Activated T-helper 17 cell treated with anti-CD3 and anti-CD28 coated beads, Interleukin-2, amount 50 U/mL, for 72 hours (primary cell): ENCODE measurements around the gene MLPH. TPM values are rescaled to one million over a fixed set of nuclear protein-coding genes. Genes with fewer than 3 reads are reported as not detected.
A peak's percentile ranks its signal among the peaks of the same experiment; 100 is the strongest.

Source experiments
- ATAC-seq: fragments of 150-1000 bp; cut with Tn5 transposase; replicated peaks from 2 replicates; pipeline ENCODE4 v1.10.0; 2021; ENCODE audit warnings: mild to moderate bottlenecking, moderate library complexity
- H3K27ac Mint-ChIP-seq: one replicate; pipeline ENCODE4 v1.8.0; 2022; ENCODE audit warnings: mixed read lengths
- H3K27me3 Mint-ChIP-seq: one replicate; pipeline ENCODE4 v1.8.0; 2022; ENCODE audit warnings: mixed read lengths
- H3K36me3 Mint-ChIP-seq: one replicate; pipeline ENCODE4 v1.8.0; 2022; ENCODE audit warnings: low read depth, mild to moderate bottlenecking, mixed read lengths
- H3K4me1 Mint-ChIP-seq: one replicate; pipeline ENCODE4 v1.8.0; 2022; ENCODE audit warnings: mixed read lengths
- H3K4me3 Mint-ChIP-seq: one replicate; pipeline ENCODE4 v1.8.0; 2022; ENCODE audit warnings: mild to moderate bottlenecking, mixed read lengths
- H3K9me3 Mint-ChIP-seq: one replicate; pipeline ENCODE4 v1.8.0; 2022; ENCODE audit warnings: mixed read lengths
- total RNA-seq, 2 donors: library from RNA; stranded (reverse); gene quantifications; one replicate each; pipeline ENCODE4 v1.2.3, GENCODE V29; 2022

MLPH gene
- total RNA-seq, 2 donors from 2014 or later, result not detected

- no peak for ATAC-seq
- no peak overlapping the region for H3K27ac Mint-ChIP-seq
- H3K4me3 Mint-ChIP-seq, result no peak overlapping the region
- no peaks in the 10 kb centered on the region for H3K36me3 Mint-ChIP-seq
- H3K9me3 Mint-ChIP-seq, result no peaks in the 10 kb centered on the region
- H3K4me1 Mint-ChIP-seq, result no peaks in the 10 kb centered on the region
- H3K27me3 Mint-ChIP-seq, result no peaks in the 10 kb centered on the region
Observed at GRCh38 chr2:237524631-237525030, 37.6 kb downstream of the MLPH start.

GRCh38 chr2:237525559-237526157, 38.6 kb downstream of the MLPH start:
- no peak for ATAC-seq
- Mint-ChIP-seq H3K4me1 (no peaks in the 10 kb centered on the region), H3K9me3 (no peaks in the 10 kb centered on the region), H3K27ac (no peak overlapping the region), H3K36me3 (no peaks in the 10 kb centered on the region), H3K4me3 (no peak overlapping the region), H3K27me3 (no peaks in the 10 kb centered on the region)

GRCh38 chr2:237527233-237527632, 40.2 kb downstream of the MLPH start:
- H3K27ac Mint-ChIP-seq, result no peak overlapping the region
- no peak for ATAC-seq
- no peak overlapping the region for H3K4me3 Mint-ChIP-seq
- no peaks in the 10 kb centered on the region for H3K27me3 Mint-ChIP-seq
- no peaks in the 10 kb centered on the region for H3K4me1 Mint-ChIP-seq
- H3K36me3 Mint-ChIP-seq, result no peaks in the 10 kb centered on the region
- H3K9me3 Mint-ChIP-seq, result no peaks in the 10 kb centered on the region

- H3K4me1 Mint-ChIP-seq, result no peaks in the 10 kb centered on the region
- no peaks in the 10 kb centered on the region for H3K9me3 Mint-ChIP-seq
- no peak overlapping the region for H3K27ac Mint-ChIP-seq
- ATAC-seq, result no peak
- no peak overlapping the region for H3K4me3 Mint-ChIP-seq
- no peaks in the 10 kb centered on the region for H3K36me3 Mint-ChIP-seq
- no peaks in the 10 kb centered on the region for H3K27me3 Mint-ChIP-seq
Observed at GRCh38 chr2:237527766-237528165, 40.7 kb downstream of the MLPH start.

- Mint-ChIP-seq H3K27me3 (no peaks in the 10 kb centered on the region), H3K9me3 (no peaks in the 10 kb centered on the region), H3K36me3 (no peaks in the 10 kb centered on the region), H3K27ac (no peak overlapping the region), H3K4me3 (no peak overlapping the region), H3K4me1 (no peaks in the 10 kb centered on the region)
- no peak for ATAC-seq
Observed at GRCh38 chr2:237529452-237530402, 42.7 kb downstream of the MLPH start.

GRCh38 chr2:237530472-237531433, 43.7 kb downstream of the MLPH start:
- Mint-ChIP-seq H3K4me1 (no peaks in the 10 kb centered on the region), H3K4me3 (no peak overlapping the region), H3K27ac (no peak overlapping the region), H3K36me3 (no peaks in the 10 kb centered on the region), H3K9me3 (no peaks in the 10 kb centered on the region), H3K27me3 (no peaks in the 10 kb centered on the region)
- no peak for ATAC-seq

- Mint-ChIP-seq H3K27me3 (peaks cover 1% of the 10 kb centered on the region), H3K4me3 (no peak overlapping the region), H3K36me3 (no peaks in the 10 kb centered on the region), H3K9me3 (no peaks in the 10 kb centered on the region), H3K4me1 (no peaks in the 10 kb centered on the region), H3K27ac (no peak overlapping the region)
- no peak for ATAC-seq
Observed at GRCh38 chr2:237532160-237532559, 45.1 kb downstream of the MLPH start.

- Mint-ChIP-seq H3K4me1 (no peaks in the 10 kb centered on the region), H3K27me3 (peaks cover 4% of the 10 kb centered on the region), H3K36me3 (no peaks in the 10 kb centered on the region), H3K27ac (no peak overlapping the region), H3K4me3 (no peak overlapping the region), H3K9me3 (no peaks in the 10 kb centered on the region)
- ATAC-seq, result peak; percentile 26
Observed at GRCh38 chr2:237533668-237534161, 46.7 kb downstream of the MLPH start.

- no peaks in the 10 kb centered on the region for H3K9me3 Mint-ChIP-seq
- H3K27ac Mint-ChIP-seq, result no peak overlapping the region
- ATAC-seq, result no peak
- H3K27me3 Mint-ChIP-seq, result peaks cover 4% of the 10 kb centered on the region
- no peaks in the 10 kb centered on the region for H3K36me3 Mint-ChIP-seq
- no peak overlapping the region for H3K4me3 Mint-ChIP-seq
- no peaks in the 10 kb centered on the region for H3K4me1 Mint-ChIP-seq
Observed at GRCh38 chr2:237534380-237534779, 47.3 kb downstream of the MLPH start.

GRCh38 chr2:237535385-237536082, 48.5 kb downstream of the MLPH start:
- no peaks in the 10 kb centered on the region for H3K36me3 Mint-ChIP-seq

GRCh38 chr2:237536083-237536415, 49.0 kb downstream of the MLPH start:
- no peak overlapping the region for H3K27ac Mint-ChIP-seq
- H3K36me3 Mint-ChIP-seq, result no peaks in the 10 kb centered on the region
- peaks cover 8% of the 10 kb centered on the region for H3K27me3 Mint-ChIP-seq

More at GRCh38 chr2:237535385-237536082, 48.5 kb downstream of the MLPH start:
- no peak overlapping the region for H3K27ac Mint-ChIP-seq
- ATAC-seq, result no peak
- peaks cover 8% of the 10 kb centered on the region for H3K27me3 Mint-ChIP-seq
- no peak overlapping the region for H3K4me3 Mint-ChIP-seq
- no peaks in the 10 kb centered on the region for H3K4me1 Mint-ChIP-seq
- no peaks in the 10 kb centered on the region for H3K9me3 Mint-ChIP-seq

GRCh38 chr2:237536617-237537016, 49.6 kb downstream of the MLPH start:
- Mint-ChIP-seq H3K36me3 (no peaks in the 10 kb centered on the region), H3K4me3 (no peak overlapping the region), H3K4me1 (no peaks in the 10 kb centered on the region), H3K27ac (no peak overlapping the region), H3K27me3 (peaks cover 10% of the 10 kb centered on the region), H3K9me3 (no peaks in the 10 kb centered on the region)
- ATAC-seq, result no peak

More at GRCh38 chr2:237536083-237536415, 49.0 kb downstream of the MLPH start:
- no peaks in the 10 kb centered on the region for H3K4me1 Mint-ChIP-seq
- H3K9me3 Mint-ChIP-seq, result no peaks in the 10 kb centered on the region
- no peak for ATAC-seq
- no peak overlapping the region for H3K4me3 Mint-ChIP-seq

- peaks cover 12% of the 10 kb centered on the region for H3K27me3 Mint-ChIP-seq
- H3K27ac Mint-ChIP-seq, result no peak overlapping the region
- H3K4me3 Mint-ChIP-seq, result no peak overlapping the region
- H3K9me3 Mint-ChIP-seq, result no peaks in the 10 kb centered on the region
- H3K4me1 Mint-ChIP-seq, result no peaks in the 10 kb centered on the region
- ATAC-seq, result no peak
- H3K36me3 Mint-ChIP-seq, result no peaks in the 10 kb centered on the region
Observed at GRCh38 chr2:237538001-237538720, 51.1 kb downstream of the MLPH start.
